Measurements from ENCODE around the gene ABCD1. TPM values are rescaled to one million over a fixed set of nuclear protein-coding genes. Genes with fewer than 3 reads are reported as not detected.

The ABCD1 gene
- total and polyA plus RNA-seq, 4 donors, result 4.0 to 10.8 (median 7.6) TPM

DNA sequence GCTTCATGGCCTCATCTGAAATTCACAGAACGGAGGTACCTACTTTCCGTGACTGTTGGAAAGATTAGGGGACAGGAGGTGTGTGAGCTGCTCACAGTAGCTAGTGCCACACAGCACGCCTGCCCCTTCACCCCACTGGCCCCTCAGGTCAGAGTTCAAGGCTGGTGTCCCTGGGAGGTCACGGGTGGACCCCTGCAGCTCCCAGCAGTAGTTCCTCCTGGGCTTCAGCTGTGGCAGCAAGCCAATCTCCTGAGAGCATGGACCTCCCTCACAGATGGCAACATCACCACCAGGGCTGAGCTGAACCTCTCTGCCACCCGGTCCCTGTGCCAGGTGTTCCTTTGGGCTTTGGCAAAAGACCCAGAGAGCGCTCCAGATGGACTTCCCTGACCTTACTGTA, 67.7 kb downstream of the ABCD1 start:
- H3K27ac ChIP-seq (ENCODE audit: low read depth in 1 of 2, low read length in 2 of 2), result no peak overlapping the region
- H3K4me1 ChIP-seq (ENCODE audit: control insufficient read depth in 4 of 4, insufficient read depth in 4 of 4, low read length in 3 of 4), result peaks cover 8 to 25% (median 17%) of the 10 kb centered on the region in 4 donors
- H3K9me3 ChIP-seq (ENCODE audit: control insufficient read depth in 4 of 4, low read length in 3 of 4), result peaks cover 0 to 3% (median 2%) of the 10 kb centered on the region in 4 donors
- H3K9ac ChIP-seq (ENCODE audit: low read depth in 1 of 2, low read length in 2 of 2), result no peak overlapping the region
- WGBS, result 87% methylated on average over 6 of the region's 6 CpGs
- TF ChIP-seq EGR1 (IDR thresholded peaks at IDR 0.05; ENCODE audit: low read depth in 2 of 2), result no peak
- TF ChIP-seq HNF4G (IDR thresholded peaks at IDR 0.05), result no peak
- TF ChIP-seq RAD21 (IDR thresholded peaks at IDR 0.05), result no peak
- TF ChIP-seq FOXA2 (IDR thresholded peaks at IDR 0.05), result no peak
- TF ChIP-seq TAF1 (conservative IDR thresholded peaks at IDR 0.05), result no peak
- TF ChIP-seq, protein P1, sequence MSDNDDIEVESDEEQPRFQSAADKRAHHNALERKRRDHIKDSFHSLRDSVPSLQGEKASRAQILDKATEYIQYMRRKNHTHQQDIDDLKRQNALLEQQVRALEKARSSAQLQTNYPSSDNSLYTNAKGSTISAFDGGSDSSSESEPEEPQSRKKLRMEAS (IDR thresholded peaks at IDR 0.05), result no peak
- no peak for TF ChIP-seq FOXA1 (IDR thresholded peaks at IDR 0.05)
- no peak for TF ChIP-seq CTCF (IDR thresholded peaks at IDR 0.05; ENCODE audit: low read depth, low read length, missing input control)
- TF ChIP-seq RXRA (IDR thresholded peaks at IDR 0.05), result no peak
- TF ChIP-seq SP1 (IDR thresholded peaks at IDR 0.05), result no peak
- TF ChIP-seq NR2F2 (IDR thresholded peaks at IDR 0.05), result no peak
- no peak for TF ChIP-seq GABPA (IDR thresholded peaks at IDR 0.05 in 1 of 2, conservative IDR thresholded peaks at IDR 0.05 in 1 of 2)
- no peak for TF ChIP-seq JUND (IDR thresholded peaks at IDR 0.05)
- no peak for TF ChIP-seq HNF4A (conservative IDR thresholded peaks at IDR 0.05)
- TF ChIP-seq, protein P2, sequence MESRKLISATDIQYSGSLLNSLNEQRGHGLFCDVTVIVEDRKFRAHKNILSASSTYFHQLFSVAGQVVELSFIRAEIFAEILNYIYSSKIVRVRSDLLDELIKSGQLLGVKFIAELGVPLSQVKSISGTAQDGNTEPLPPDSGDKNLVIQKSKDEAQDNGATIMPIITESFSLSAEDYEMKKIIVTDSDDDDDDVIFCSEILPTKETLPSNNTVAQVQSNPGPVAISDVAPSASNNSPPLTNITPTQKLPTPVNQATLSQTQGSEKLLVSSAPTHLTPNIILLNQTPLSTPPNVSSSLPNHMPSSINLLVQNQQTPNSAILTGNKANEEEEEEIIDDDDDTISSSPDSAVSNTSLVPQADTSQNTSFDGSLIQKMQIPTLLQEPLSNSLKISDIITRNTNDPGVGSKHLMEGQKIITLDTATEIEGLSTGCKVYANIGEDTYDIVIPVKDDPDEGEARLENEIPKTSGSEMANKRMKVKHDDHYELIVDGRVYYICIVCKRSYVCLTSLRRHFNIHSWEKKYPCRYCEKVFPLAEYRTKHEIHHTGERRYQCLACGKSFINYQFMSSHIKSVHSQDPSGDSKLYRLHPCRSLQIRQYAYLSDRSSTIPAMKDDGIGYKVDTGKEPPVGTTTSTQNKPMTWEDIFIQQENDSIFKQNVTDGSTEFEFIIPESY (IDR thresholded peaks at IDR 0.05), result no peak
- TF ChIP-seq ATF3 (IDR thresholded peaks at IDR 0.05), result no peak
- TF ChIP-seq YY1 (IDR thresholded peaks at IDR 0.05), result no peak
- no peak for TF ChIP-seq REST (IDR thresholded peaks at IDR 0.05)
- no peak for DNase-seq (ENCODE audit: low spot score)
- H3K36me3 ChIP-seq (ENCODE audit: control insufficient read depth in 4 of 4, insufficient read depth in 3 of 4, low read depth in 1 of 4, low read length in 3 of 4), result peaks cover 2 to 15% (median 3%) of the 10 kb centered on the region in 4 donors
- no peak overlapping the region for H3K4me3 ChIP-seq (ENCODE audit: low read depth in 1 of 3, low read length in 3 of 3)
- H3K27me3 ChIP-seq (ENCODE audit: control insufficient read depth in 4 of 4, insufficient read depth in 4 of 4, low read length in 3 of 4), result no peaks in the 10 kb centered on the region

Data from liver (tissue), 9 donors.